GM21576 (cell line): ENCODE measurements around the gene SPRR2D.
"Not testable (repeated sequence)": the region's sequence is repeated elsewhere in the genome, so short reads cannot be mapped to it uniquely, and the experiment has no call there.

Source experiments
- ATAC-seq: cut with Tn5 transposase; IDR thresholded peaks from one replicate; pipeline ENCODE4 v1.9.1; 2021; ENCODE audit warnings: mild to moderate bottlenecking, moderate library complexity; ENCODE audit not compliant: unreplicated experiment

SPRR2D gene

DNA sequence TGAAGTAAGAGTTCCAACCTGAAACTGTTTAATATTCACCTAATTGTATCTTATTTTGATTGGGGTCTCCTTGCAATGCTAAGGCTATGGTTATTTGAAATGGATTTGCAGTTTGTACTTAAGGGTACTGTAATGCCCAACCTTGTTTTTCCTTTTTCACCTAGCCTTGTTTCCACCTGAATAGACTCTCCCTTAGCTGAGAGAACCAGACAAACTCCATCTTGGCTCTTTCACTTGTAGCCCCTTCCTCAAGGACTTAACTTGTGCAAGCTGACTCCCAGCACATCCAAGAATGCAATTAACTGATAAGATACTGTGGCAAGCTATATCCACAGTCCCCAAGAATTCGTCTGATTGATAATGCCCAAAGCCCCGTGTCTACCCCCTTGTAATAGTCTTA is 19.1 kb downstream of the SPRR2D start:
- ATAC-seq = not testable (repeated sequence)

DNA sequence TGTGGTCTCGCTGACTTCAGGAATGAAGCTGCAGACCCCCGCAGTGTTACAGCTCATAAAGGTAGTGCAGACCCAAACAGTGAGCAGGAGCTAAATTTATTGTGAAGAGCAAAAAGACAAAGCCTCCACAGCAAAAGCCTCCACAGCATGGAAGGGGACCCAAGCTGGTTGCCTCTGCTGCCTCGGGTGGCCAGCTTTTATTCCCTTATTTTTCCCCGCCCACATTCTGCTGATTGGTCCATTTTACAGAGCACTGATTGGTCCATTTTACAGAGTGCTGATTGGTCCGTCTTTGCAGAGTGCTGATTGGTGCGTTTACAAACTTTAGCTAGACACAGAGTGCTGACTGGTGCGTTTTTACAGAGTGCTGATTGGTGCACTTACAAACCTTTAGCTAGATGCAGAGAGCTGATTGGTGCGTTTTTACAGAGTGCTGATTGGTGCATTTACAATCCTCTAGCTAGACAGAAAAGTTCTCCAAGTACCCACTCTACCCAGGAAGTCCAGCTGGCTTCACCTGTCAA is 29.6 kb downstream of the SPRR2D start:
- not testable (repeated sequence) for ATAC-seq

DNA sequence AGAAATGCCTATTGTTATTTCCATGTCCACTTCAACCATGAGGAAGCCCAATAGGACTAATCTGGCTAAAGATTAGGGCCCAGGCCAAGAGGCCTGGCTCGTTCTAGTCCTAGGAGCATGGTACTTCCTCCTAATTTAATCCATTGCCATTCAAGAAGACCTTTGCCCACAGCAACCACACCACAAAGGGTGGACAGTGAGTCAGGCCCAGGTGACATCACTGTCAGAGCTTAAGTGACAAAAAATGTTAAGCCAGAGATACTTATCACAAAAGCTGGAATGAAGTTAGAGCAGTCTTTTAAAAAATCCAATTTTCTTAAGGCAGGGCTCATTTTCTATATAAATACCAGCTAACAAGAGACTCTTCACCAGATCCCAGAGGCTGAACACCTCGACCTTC is 39.5 kb downstream of the SPRR2D start, which contains the start of gene SPRR3:
TSS of gene SPRR3 (plus strand) at position 368 of the 400 bp plus-strand sequence. CDS start 1,272 bp downstream, outside the sequence.
- no peak for ATAC-seq

DNA sequence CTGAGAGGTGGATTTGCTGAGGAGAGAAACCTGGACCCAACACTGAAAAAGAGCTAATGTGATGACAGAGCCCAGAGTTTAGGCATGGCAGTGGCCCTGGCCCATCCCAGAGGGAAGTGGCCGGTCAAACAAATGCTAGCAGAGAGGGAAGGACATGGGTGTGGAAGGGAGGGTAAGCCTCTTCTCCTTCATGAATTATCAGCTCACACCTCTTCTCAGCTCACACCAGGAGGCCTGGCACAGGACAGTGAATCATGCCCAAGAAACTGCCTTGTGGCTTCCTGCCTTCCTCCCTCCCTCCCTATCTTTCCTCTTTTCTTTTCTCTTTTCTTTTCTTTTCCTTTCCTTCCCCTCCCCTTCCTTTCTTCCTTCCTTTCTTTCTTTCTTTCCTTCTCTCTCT is 40.6 kb downstream of the SPRR2D start:
- ATAC-seq = no peak

DNA sequence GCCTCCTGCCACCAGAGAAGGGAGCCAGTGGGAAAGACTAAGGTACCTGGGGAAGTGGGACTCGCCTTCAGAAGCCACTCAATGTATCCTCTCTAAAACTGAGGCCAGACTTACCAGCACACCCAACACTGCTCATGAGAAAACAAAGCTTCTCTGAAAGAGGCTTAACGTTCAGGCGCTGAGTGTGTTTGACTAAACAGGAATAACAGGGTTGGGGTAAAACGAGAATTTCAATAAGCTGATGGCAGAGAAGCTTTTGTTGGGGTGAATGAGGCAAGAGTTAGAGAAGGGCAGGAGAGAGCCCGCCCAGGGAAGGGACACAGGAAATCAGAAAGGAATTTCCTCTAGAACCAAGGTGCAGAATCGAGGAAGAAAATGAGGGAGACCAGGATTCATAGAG is 41.1 kb downstream of the SPRR2D start:
- ATAC-seq = no peak

DNA sequence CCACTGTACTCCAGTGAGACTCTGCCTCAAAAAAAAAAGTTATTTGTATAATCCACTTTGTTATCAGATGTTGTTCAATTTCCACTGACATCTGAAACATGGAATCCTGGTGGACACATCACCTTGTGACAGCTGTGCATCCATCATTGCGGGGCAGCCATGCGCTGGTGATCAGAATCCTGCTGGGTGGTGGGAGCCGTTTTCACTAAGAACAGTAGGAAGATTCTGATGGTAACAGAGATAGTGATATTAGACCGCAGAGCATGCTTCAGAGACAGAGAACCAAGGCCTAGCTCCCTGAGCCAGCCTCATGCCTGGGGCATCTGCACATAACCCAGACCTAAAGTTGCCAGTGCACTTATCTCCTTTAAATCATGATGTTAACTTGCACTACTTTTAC is 42.4 kb downstream of the SPRR2D start:
- no peak for ATAC-seq

DNA sequence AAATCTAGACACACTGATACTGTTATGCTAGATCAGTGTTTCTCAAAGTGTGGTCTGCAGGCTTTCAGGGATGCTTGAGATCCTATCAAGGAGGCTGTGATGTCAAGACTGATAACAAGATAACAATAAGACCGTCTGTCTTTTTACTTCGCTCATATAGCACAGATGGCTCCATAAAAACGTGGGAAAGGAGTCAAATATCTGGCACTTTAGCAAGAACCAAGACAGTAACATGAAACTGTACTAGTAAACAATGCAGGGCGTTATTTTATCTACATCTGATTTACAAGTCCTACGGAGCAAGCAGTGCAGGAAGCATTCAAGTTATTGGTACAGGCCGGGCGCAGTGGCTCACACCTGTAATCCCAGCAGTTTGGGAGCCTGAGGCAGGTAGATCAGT is 43.0 kb downstream of the SPRR2D start:
- no peak for ATAC-seq

DNA sequence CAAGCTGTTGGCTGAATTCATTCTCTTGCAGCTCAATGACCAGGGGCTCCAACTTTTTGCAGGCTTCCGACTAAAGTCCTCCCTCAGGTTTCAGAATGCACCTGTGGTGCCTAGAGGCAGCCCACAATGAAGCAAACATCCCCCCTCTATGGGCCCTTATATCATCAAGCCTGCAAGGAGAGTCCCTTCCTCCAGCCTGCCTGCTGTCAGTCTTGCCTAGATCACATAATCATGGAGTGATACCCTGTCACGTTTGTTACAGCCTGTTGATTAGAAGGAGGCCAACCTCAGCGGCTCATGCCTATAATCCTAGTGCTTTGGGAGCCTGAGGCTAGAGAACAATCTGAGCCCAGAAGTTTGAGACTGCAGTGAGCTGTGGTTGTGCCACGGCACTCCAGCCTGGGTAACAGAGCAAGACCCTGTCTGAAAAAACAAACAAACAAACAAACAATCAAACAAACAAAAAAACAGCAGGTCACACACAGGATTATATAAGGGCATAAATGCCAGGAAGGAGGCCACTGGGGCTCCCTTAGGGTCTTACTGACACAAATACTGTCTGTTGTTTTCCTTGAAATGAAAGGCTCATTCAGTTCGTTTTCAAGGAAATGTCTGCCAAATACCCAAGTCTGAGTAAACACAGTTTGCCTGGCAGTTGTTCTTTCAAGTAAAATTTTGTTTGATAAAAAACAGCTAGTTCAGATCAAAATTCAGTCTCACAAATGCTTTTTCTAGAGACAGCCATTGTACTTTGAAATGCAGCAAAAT is 44.1 kb downstream of the SPRR2D start:
- no peak for ATAC-seq

DNA sequence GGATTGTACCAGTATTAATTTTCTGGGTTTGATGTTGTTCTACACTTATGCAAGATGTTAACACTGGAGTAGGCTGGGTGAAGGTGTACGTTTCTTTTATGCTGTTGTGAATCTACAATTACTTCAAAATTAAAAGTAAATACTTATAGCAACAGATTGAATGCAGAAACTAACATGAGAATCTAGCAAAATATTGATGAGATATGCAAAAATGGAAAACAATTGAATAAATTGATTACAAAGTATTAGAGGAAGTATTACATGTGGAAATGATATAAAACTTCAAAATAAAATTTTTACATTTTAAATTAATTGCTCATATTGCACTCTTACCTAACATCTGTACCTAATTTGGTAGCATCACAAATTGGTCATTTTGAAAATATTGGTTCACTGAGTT is 45.1 kb downstream of the SPRR2D start:
- no peak for ATAC-seq

DNA sequence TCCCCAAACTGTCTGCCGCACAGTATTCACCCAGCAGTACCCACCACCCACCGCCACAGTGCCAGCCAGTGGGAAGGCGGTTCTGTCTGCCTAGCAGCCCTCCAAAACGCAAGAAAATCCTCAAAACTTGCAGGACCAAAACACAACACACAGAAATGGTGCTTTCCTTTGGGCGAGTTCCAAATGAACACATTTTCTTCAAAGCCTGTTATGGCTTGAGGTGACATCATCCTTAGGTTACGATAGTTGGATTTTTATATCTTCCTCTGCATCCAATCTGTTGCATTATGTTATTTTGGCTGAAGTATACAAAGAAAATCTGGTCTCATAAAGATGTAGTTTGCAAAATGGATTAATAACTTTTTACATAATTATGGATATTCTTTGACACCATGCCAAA is 47.7 kb downstream of the SPRR2D start:
- ATAC-seq = no peak
